Spinal cord (tissue), 10 donors: ENCODE results near the gene ERI2. TPM values are rescaled to one million over a fixed set of nuclear protein-coding genes. Genes with fewer than 3 reads are reported as not detected.

Experiments used
- DNase-seq, 6 donors: peaks; one replicate each; pipeline versions ENCODE4 v3.0.0 to v3.0.0-alpha.2; 2013 to 2015; ENCODE audit warnings: low spot score in 6 of 6, low read depth in 4 of 6
- H3K27ac ChIP-seq: one replicate; pipeline ENCODE4 v1.5.1; 2013; ENCODE audit warnings: low read depth, low read length, control low read depth
- H3K27me3 ChIP-seq: one replicate; pipeline ENCODE4 v1.6.1; 2013; ENCODE audit warnings: low read length; ENCODE audit not compliant: control insufficient read depth, insufficient read depth
- H3K36me3 ChIP-seq: one replicate; pipeline ENCODE4 v1.6.1; 2013; ENCODE audit warnings: low read length; ENCODE audit not compliant: control insufficient read depth, insufficient read depth
- H3K4me1 ChIP-seq: one replicate; pipeline ENCODE4 v1.6.1; 2013; ENCODE audit warnings: low read length; ENCODE audit not compliant: control insufficient read depth, insufficient read depth
- H3K4me3 ChIP-seq: one replicate; pipeline ENCODE4 v1.5.1; 2013; ENCODE audit warnings: low read depth, low read length, control low read depth
- H3K9me3 ChIP-seq: one replicate; pipeline ENCODE4 v1.6.1; 2013; ENCODE audit warnings: low read length; ENCODE audit not compliant: control insufficient read depth, insufficient read depth
- WGBS: methylation state at CpG from one replicate; pipeline ENCODE4 v1.1.5; 2013; ENCODE audit warnings: missing lambda C conversion rate; ENCODE audit not compliant: insufficient coverage; 5-methylcytosine and 5-hydroxymethylcytosine counted together
- polyA plus RNA-seq, 2 donors: library from polyadenylated mRNA; unstranded; fragments of 120-200 nt; gene quantifications; one replicate each; pipeline ENCODE4 v1.2.1, GENCODE V29; 2013; ENCODE audit not compliant: insufficient read length in 2 of 2
- total RNA-seq, 2 donors: library from RNA; depleted of rRNA in 1 of 2; stranded (reverse); fragments of 120-200 nt in 1 of 2; fragments of >200 nt in 1 of 2; gene quantifications; one replicate each; pipeline versions ENCODE4 v1.2.3 to v1.2.4, GENCODE V29; 2013 to 2014
- donor health status: healthy.

ERI2 gene
- total and polyA plus RNA-seq, 4 donors = 23.1 to 34.1 (median 24.7) TPM

DNA sequence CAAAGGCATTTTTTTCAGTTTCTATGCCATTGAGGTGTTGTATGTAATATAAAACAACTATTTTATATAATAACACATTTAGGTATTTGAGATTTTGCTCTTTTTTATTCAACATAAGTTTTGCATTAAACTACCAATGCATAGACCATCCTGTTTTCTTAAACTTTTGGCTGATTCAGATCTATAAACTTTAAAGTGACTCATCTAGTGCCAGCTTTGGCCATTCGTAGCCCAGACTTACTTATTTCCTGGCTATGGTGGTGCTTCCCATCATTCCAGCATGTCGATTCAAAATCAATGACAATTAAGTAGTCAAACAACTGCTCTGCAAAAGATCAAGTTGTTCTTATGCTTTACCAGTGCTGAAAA lies 3.1 kb downstream of the ERI2 start:
- peaks cover 6% of the 10 kb centered on the region for H3K36me3 ChIP-seq
- 100% methylated on average over 2 of the region's 2 CpGs for WGBS

DNA sequence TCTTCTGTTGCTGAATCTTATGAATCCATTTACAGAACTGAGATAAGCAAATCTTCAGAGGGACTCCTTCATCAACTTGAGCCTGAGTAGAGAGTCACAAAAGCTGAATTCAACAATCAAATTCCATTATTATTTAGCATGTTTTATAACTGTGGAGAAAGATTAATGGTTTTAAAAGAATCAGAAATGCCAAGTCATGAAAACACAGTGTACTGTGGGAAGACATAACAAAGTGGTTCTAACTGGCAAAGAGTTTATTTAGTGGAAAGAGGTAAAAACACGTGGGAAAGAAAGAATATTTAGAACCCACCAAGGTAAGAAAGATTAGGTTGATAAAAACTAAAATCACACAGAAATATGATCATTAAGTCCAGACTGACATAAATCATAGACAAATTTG lies 5.0 kb downstream of the ERI2 start:
- H3K36me3 ChIP-seq = peaks cover 6% of the 10 kb centered on the region
- no peaks in the 10 kb centered on the region for H3K9me3 ChIP-seq
- no peak for DNase-seq
- H3K27ac ChIP-seq = no peak overlapping the region
- no peak overlapping the region for H3K4me3 ChIP-seq
- WGBS = no CpG with 5 or more reads among the region's 1 CpG
- peaks cover 4% of the 10 kb centered on the region for H3K4me1 ChIP-seq
- H3K27me3 ChIP-seq = no peaks in the 10 kb centered on the region

More for the DNA sequence above, 3.1 kb downstream of the ERI2 start:
- Histone ChIP-seq H3K9me3 (no peaks in the 10 kb centered on the region), H3K27me3 (no peaks in the 10 kb centered on the region), H3K4me1 (peaks cover 19% of the 10 kb centered on the region), H3K4me3 (no peak overlapping the region), H3K27ac (no peak overlapping the region)
- DNase-seq = no peak

DNA sequence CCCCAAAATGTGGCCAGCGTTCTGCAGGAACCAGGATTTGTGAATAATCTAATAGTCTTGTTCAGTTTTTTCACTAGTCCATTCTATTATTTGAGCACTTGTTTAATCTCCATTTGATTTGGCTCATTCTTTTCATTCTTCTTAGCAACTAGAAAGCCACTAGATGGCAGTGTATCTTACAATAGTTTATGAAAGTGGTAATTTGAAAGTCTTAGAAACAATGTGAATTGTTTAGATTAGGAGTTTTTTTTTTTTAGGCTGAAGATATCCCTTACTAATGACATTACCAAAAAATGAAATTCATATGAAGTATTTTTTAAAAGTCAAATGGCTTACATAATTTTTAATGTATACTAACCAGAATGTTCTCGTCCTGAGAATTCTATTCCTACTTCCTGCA lies 6.7 kb downstream of the ERI2 start:
- H3K9me3 ChIP-seq = no peaks in the 10 kb centered on the region
- no CpG with 5 or more reads among the region's 2 CpGs for WGBS
- H3K4me1 ChIP-seq = no peaks in the 10 kb centered on the region
- no peak overlapping the region for H3K27ac ChIP-seq
- no peaks in the 10 kb centered on the region for H3K27me3 ChIP-seq
- peaks cover 6% of the 10 kb centered on the region for H3K36me3 ChIP-seq
- DNase-seq = peak in 2 of 6 donors; percentile 46 to 65
- H3K4me3 ChIP-seq = no peak overlapping the region

DNA sequence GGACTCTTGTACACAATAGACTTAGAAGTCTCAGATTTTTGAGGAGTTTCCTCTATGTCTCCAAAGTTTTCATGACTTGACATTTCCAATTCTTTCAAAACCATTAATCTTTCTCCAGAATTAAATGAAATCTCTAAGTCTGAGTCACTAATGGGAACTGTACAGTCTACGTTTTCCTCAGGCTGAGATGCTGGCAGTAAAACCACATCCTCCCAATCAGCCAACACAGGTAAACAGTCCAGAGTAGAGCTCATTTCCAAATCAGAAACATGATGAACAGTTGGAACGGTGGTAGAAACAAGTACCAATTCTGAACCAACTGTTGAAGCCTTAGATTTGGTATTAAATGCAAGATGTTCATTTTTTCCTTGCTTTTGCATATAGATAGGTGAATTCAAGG lies 7.9 kb downstream of the ERI2 start:
- Histone ChIP-seq H3K9me3 (no peaks in the 10 kb centered on the region), H3K4me3 (no peak overlapping the region), H3K4me1 (no peaks in the 10 kb centered on the region), H3K27me3 (no peaks in the 10 kb centered on the region), H3K36me3 (peaks cover 6% of the 10 kb centered on the region), H3K27ac (no peak overlapping the region)
- 83% methylated on average over 1 of the region's 2 CpGs for WGBS
- DNase-seq = no peak

DNA sequence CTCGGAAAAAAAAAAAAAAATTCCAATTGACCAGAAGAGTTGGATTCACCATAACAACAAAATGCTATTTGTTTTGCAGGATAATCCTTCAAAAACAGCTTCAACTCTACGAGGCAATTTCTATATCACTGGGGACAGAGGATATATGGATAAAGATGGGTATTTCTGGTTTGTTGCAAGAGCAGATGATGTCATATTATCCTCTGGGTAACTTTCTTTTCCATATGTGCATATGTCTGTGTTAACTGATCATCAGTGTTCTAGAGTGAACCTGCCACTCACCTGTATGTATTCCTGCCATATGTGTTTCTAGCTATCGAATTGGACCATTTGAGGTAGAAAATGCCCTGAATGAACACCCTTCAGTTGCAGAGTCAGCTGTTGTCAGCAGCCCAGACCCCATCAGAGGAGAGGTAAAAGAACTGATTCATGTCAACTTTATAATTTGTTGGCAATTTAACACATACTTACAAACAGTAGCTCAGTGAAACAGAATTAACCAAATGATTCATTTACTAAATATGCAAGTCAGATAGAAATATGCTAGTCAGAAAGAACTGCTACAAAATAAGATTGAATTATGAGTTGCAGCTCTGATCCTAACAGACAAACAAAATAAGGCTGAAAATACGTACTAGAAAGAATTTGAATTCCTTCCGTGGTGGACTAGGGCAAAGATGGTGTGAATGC lies 14.2 kb downstream of the ERI2 start:
- no peak overlapping the region for H3K27ac ChIP-seq
- no peak for DNase-seq
- 96% methylated on average over 2 of the region's 5 CpGs for WGBS

DNA sequence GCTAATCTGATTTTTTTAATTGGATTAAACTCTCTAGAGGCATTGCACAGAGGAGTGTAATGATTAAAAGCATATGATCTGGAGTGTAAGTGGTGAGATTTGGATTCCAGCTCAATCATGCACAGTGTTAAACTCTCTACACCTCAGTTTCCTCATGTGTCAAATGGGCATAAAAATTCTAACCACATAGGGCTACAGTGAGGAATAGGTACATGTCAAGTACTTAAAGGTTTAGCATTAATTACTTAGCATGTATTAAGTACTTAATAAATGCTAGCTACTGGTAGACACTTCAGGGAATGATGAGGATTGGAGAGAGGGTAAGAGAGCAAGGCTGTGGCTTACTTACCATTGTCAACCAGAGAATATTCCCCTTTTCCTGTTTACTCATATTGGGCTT lies 17.1 kb downstream of the ERI2 start:
- no peaks in the 10 kb centered on the region for H3K4me1 ChIP-seq

More for the DNA sequence above, 14.2 kb downstream of the ERI2 start:
- H3K4me3 ChIP-seq = no peak overlapping the region
- H3K9me3 ChIP-seq = no peaks in the 10 kb centered on the region
- H3K27me3 ChIP-seq = no peaks in the 10 kb centered on the region
- no peaks in the 10 kb centered on the region for H3K36me3 ChIP-seq
- no peaks in the 10 kb centered on the region for H3K4me1 ChIP-seq

DNA sequence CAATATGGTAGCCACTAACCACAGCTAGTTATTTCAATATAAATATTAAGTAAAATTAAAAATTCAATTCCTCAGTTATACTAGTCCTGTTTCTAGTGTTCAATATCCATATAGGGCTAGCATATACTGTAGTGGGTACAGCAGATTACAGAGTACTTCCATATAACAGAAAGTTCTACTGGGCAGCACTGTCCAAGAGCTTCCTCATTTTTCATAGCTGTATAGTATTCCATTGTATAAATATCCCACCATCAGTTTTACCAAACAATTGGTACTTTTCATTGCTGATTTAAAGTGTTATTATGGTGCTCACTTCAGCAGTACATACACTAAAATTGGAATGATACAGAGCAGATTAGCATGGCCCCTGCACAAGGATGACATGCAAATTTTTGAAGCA lies 22.1 kb downstream of the ERI2 start:
- Histone ChIP-seq H3K36me3 (no peaks in the 10 kb centered on the region), H3K9me3 (no peaks in the 10 kb centered on the region), H3K4me3 (no peak overlapping the region), H3K4me1 (no peaks in the 10 kb centered on the region), H3K27me3 (no peaks in the 10 kb centered on the region), H3K27ac (no peak overlapping the region)
- DNase-seq = no peak

More for the DNA sequence above, 17.1 kb downstream of the ERI2 start:
- H3K36me3 ChIP-seq = no peaks in the 10 kb centered on the region
- no peak overlapping the region for H3K27ac ChIP-seq
- no peak for DNase-seq
- no peaks in the 10 kb centered on the region for H3K9me3 ChIP-seq
- H3K27me3 ChIP-seq = no peaks in the 10 kb centered on the region
- H3K4me3 ChIP-seq = no peak overlapping the region

DNA sequence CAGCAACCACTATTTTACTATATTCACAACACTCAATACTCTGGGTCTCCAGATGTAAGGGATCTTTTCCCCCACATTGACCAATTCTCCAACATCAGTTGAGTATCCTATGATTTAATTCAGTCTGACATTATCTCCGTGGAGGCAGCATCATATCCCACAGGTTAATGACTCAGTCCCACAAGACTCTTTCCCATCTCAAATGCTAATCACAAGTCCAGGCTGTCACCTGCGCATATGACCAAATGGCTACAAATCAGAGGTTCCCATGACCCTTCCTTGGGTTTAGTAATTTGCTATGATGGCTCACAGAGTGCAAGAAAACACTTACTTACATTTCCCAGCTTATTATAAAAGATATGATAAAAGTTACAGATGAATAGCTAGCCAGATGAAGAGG lies 23.8 kb downstream of the ERI2 start:
- Histone ChIP-seq H3K36me3 (no peaks in the 10 kb centered on the region), H3K9me3 (no peaks in the 10 kb centered on the region), H3K4me1 (no peaks in the 10 kb centered on the region), H3K4me3 (no peak overlapping the region), H3K27ac (no peak overlapping the region), H3K27me3 (no peaks in the 10 kb centered on the region)
- 100% methylated on average over 1 of the region's 2 CpGs for WGBS
- no peak for DNase-seq

DNA sequence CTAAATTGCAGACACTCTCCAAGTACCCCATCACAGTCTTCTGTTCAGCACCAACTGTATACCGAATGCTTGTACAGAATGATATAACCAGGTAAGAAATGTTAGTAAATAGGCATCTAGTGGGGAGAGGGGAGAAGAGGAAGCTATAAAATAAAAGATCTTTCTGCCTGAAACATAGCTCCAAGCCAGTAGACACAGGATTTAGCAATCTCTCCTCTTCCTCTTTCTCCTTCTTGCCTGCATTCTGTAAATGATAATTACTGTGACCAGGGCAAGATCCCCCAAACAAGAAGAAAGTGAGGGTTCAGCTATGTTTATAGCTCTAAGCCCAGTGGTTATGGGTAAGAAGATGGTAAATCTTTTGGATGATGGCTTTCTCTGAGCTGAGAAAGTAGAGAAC lies 24.6 kb downstream of the ERI2 start:
- no CpG with 5 or more reads among the region's 1 CpG for WGBS
- no peak for DNase-seq
- H3K36me3 ChIP-seq = no peaks in the 10 kb centered on the region
- no peak overlapping the region for H3K4me3 ChIP-seq
- no peak overlapping the region for H3K27ac ChIP-seq
- H3K9me3 ChIP-seq = no peaks in the 10 kb centered on the region
- no peaks in the 10 kb centered on the region for H3K4me1 ChIP-seq
- no peaks in the 10 kb centered on the region for H3K27me3 ChIP-seq

DNA sequence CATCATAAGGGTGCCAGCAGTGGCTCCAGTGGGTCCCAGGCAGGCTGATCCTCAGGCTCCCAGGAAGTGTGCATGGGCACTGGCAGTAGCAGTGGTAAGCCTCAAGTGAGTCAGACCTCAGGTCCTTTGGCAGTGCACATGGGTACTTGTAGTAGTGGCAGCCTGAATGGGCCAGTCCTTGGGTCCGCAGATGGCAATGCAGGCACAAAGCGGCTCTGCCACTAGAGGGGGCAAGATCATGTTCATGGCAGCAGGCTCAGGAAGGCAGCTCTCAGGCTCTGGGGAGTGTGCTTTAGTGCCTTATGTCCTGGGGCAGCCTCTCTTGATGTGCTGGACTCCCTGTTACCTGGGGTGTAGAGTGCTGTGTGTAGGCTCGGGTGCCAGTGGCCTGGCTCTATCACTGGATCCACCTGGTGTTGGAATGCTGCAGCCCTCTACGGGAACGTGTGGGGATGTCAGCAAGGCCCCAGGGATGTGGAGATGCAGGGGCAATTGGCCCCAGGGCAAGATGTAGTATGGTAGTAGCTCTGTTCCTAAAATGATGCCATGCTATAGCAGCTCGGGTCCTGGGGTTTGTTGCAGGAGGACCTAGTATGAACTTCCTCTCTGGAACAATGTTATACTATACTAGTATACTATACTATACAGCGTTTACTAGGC lies 31.4 kb downstream of the ERI2 start:
- H3K9me3 ChIP-seq = no peaks in the 10 kb centered on the region
- H3K27ac ChIP-seq = no peak overlapping the region
- H3K27me3 ChIP-seq = no peaks in the 10 kb centered on the region
- H3K4me3 ChIP-seq = no peak overlapping the region
- H3K36me3 ChIP-seq = no peaks in the 10 kb centered on the region
- no peaks in the 10 kb centered on the region for H3K4me1 ChIP-seq
- 34% methylated on average over 3 of the region's 7 CpGs for WGBS
- DNase-seq = peak in 1 of 6 donors; percentile 15
